Neural crest cell (in vitro differentiated cells): ENCODE measurements around the gene SYCE1. TPM values are rescaled to one million over a fixed set of nuclear protein-coding genes. Genes with fewer than 3 reads are reported as not detected.
"Not testable (repeated sequence)": the region's sequence is repeated elsewhere in the genome, so short reads cannot be mapped to it uniquely, and the experiment has no call there.

ENCODE experiments used
- DNase-seq: peaks from one replicate; pipeline ENCODE4 v3.0.0; 2021; ENCODE audit warnings: low read depth, mixed read lengths, low spot score
- H3K27ac Mint-ChIP-seq: one replicate; pipeline ENCODE4 v1.8.0; 2021; ENCODE audit warnings: mild to moderate bottlenecking, mixed read lengths; ENCODE audit not compliant: unreplicated experiment
- H3K27me3 Mint-ChIP-seq: 2 replicates; pipeline ENCODE4 v1.8.0; 2021; ENCODE audit warnings: low read depth, mild to moderate bottlenecking, mixed read lengths
- H3K36me3 Mint-ChIP-seq: 2 replicates; pipeline ENCODE4 v1.8.0; 2021; ENCODE audit warnings: low read depth, mild to moderate bottlenecking, mixed read lengths
- H3K4me1 Mint-ChIP-seq: 2 replicates; pipeline ENCODE4 v1.8.0; 2021; ENCODE audit warnings: mixed read lengths
- H3K4me3 Mint-ChIP-seq: one replicate; pipeline ENCODE4 v1.8.0; 2021; ENCODE audit warnings: mild to moderate bottlenecking, mixed read lengths
- H3K9me3 Mint-ChIP-seq: 2 replicates; pipeline ENCODE4 v1.8.0; 2021; ENCODE audit warnings: mixed read lengths
- CTCF ChIP-seq: fragments of 200-600 bp; sonication (generic); conservative IDR thresholded peaks from 2 replicates; pipeline ENCODE4 v1.5.0; 2021; ENCODE audit warnings: antibody characterized with exemption, mild to moderate bottlenecking
- long read RNA-seq: library from polyadenylated mRNA; unstranded; transcript quantifications from one replicate; pipeline ENCODE4 v2.0.0, GENCODE V29; 2020
- total RNA-seq: library from RNA; stranded (reverse); gene quantifications from 2 replicates; pipeline ENCODE4 v1.2.1, GENCODE V29; 2021

SYCE1 gene, protein sequence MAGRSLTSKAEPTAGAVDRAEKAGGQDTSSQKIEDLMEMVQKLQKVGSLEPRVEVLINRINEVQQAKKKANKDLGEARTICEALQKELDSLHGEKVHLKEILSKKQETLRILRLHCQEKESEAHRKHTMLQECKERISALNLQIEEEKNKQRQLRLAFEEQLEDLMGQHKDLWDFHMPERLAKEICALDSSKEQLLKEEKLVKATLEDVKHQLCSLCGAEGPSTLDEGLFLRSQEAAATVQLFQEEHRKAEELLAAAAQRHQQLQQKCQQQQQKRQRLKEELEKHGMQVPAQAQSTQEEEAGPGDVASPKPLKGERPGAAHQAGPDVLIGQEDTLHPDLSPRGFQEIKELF
- not detected in 2 replicates for total RNA-seq
- long read RNA-seq, result 0 reads

DNA sequence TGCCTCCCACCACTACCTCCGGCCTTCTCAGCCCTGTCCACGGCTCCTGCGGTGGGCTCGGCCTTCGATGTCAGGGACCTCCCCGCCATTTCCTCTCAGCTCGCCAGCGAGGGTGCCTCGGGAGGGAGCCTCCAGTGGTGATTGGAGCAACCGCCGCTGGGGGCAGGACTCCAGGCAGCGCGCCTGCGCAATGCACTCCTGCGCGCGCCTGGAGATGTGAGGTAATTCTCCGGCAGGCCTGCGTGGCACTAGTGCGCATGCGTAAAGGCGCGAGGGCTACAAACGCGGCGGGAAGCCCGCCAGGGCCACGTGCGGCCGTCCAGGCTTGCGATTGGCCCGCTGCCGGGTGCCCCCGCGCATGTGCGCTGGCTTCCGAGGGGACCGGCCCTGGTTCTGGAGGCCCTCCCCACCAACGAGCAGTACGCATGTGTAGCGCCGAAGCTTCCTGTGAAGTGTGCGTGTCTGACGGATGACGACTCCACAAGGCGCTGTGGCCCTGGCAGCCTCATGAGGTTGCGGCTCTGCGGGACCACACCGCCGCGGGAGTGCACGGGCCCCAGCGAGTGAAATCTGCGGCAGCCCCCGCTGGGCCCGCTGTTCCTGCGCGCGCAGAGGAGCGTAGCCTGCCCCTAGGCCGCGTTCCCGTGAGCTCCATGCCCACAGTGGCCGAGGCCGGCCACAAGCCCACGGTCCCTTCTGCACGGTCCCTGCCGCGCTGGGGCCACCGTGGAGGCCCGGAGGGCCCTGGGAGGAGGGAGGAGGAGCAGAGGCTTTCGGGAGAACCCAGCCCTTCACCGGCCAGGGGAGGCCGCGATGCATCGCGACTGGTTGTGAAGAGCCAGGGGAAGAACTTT lies at the start of gene SYCE1:
Gene SYCE1 (minus strand): TSS at position 143 of the 854 bp plus-strand sequence. CDS start 54 bp downstream, at position 89.
- no peaks in the 10 kb centered on the region for H3K9me3 Mint-ChIP-seq
- no peak within 1 kb of the TSS for H3K4me3 Mint-ChIP-seq
- TF ChIP-seq CTCF, result no peak
- DNase-seq, result no peak
- H3K36me3 Mint-ChIP-seq, result peaks cover 2% of the 10 kb centered on the region
- H3K27ac Mint-ChIP-seq, result no peak within 1 kb of the TSS
- no peaks in the 10 kb centered on the region for H3K4me1 Mint-ChIP-seq
- H3K27me3 Mint-ChIP-seq, result no peaks in the 10 kb centered on the region

DNA sequence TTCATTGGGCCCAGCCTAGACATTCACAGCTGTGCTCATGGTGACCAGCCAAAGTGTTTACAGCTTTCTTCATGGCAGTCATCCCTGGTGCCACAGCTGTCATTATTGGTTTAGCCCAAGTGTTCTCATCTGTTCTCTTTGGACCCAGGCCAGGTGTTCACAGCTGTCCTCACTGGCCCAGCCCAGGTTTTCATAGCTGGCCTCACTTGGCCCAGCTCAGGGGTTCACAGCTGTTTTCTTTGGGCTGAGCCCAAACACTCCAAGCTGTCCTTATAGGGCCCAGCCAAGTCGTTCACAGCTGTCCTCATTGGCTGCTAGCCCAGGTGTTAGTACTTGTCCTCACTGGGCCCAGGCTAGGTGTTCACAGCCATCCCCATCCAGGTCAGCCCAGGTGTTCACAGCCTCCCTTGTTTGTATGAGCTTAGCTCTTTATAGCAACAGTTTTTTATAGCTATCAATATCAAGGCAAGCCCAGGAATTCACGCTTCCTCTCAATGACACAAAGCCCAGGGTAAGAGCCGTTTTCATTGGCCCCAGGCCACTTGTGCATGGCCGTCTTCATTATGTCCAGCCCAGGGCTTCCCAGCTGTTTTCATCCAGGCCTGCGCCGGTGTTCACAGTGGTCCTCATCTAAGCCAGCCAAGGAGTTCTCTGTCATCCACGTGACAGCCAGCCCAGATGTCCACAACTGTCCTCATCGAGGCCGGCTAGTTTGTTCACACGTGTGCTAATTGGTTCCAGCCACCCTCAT lies 49.6 kb upstream of the SYCE1 start:
- no peak overlapping the region for H3K4me3 Mint-ChIP-seq
- H3K9me3 Mint-ChIP-seq, result peaks cover 19% of the 10 kb centered on the region
- H3K27me3 Mint-ChIP-seq, result no peaks in the 10 kb centered on the region
- no peaks in the 10 kb centered on the region for H3K4me1 Mint-ChIP-seq
- no peak for TF ChIP-seq CTCF
- H3K36me3 Mint-ChIP-seq, result peaks cover 14% of the 10 kb centered on the region
- no peak overlapping the region for H3K27ac Mint-ChIP-seq
- DNase-seq, result no peak

GRCh38 chr10:133613699-133614098 lies 48.3 kb upstream of the SYCE1 start:
- no peaks in the 10 kb centered on the region for H3K27me3 Mint-ChIP-seq
- no peak overlapping the region for H3K27ac Mint-ChIP-seq
- DNase-seq, result no peak
- peaks cover 14% of the 10 kb centered on the region for H3K9me3 Mint-ChIP-seq
- TF ChIP-seq CTCF, result no peak
- no peaks in the 10 kb centered on the region for H3K4me1 Mint-ChIP-seq
- H3K4me3 Mint-ChIP-seq, result no peak overlapping the region
- peaks cover 10% of the 10 kb centered on the region for H3K36me3 Mint-ChIP-seq

GRCh38 chr10:133611079-133611478 lies 45.7 kb upstream of the SYCE1 start:
- Mint-ChIP-seq H3K36me3 (peaks cover 10% of the 10 kb centered on the region), H3K27ac (no peak overlapping the region), H3K4me3 (no peak overlapping the region), H3K4me1 (no peaks in the 10 kb centered on the region), H3K9me3 (peaks cover 24% of the 10 kb centered on the region), H3K27me3 (no peaks in the 10 kb centered on the region)
- TF ChIP-seq CTCF, result no peak
- DNase-seq, result no peak

DNA sequence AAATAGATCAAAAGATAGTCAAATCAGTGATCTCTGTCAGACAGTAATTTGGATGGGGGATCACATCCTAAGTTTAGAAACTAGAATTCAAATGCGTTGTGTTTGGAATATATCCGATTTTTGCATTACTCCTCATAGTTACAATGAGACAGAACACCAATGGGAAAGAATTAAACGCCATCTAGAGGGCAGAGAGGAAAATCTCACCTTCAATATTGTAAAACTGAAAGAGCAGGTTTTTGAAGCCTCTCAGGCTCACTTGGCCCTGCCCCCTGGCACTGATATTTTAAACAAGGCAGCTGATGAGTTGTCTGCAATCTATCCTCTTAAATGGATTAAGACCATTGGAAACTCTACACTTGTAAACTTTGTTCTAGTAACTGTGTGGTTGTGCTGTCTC lies 43.5 kb upstream of the SYCE1 start:
- peaks cover 10% of the 10 kb centered on the region for H3K36me3 Mint-ChIP-seq
- H3K9me3 Mint-ChIP-seq, result peaks cover 31% of the 10 kb centered on the region
- H3K27me3 Mint-ChIP-seq, result no peaks in the 10 kb centered on the region
- no peak overlapping the region for H3K4me3 Mint-ChIP-seq
- no peak overlapping the region for H3K27ac Mint-ChIP-seq
- no peaks in the 10 kb centered on the region for H3K4me1 Mint-ChIP-seq
- no peak for DNase-seq
- TF ChIP-seq CTCF, result peak; percentile 39

GRCh38 chr10:133603434-133603833 lies 38.1 kb upstream of the SYCE1 start:
- not testable (repeated sequence) for H3K4me3 Mint-ChIP-seq, H3K4me1 Mint-ChIP-seq, DNase-seq, H3K27ac Mint-ChIP-seq, H3K36me3 Mint-ChIP-seq, H3K27me3 Mint-ChIP-seq
- peaks cover 28% of the 10 kb centered on the region for H3K9me3 Mint-ChIP-seq
